GM18517 (cell line): Measurements from ENCODE around the gene DCC.

Experiments
- ATAC-seq: cut with Tn5 transposase; IDR thresholded peaks from one replicate; pipeline ENCODE4 v1.9.1; 2021; ENCODE audit warnings: mild to moderate bottlenecking, moderate library complexity; ENCODE audit not compliant: unreplicated experiment

The DCC gene

GRCh38 chr18:52679354-52679753 is 339.4 kb downstream of the DCC start:
- no peak for ATAC-seq

- ATAC-seq: no peak
Observed at GRCh38 chr18:52682260-52682659, 342.3 kb downstream of the DCC start.

GRCh38 chr18:52685316-52685715 is 345.3 kb downstream of the DCC start:
- ATAC-seq: no peak

- ATAC-seq: no peak
Observed at GRCh38 chr18:52691841-52692240, 351.8 kb downstream of the DCC start.

- ATAC-seq: no peak
Observed at GRCh38 chr18:52694804-52695203, 354.8 kb downstream of the DCC start.

- ATAC-seq: no peak
Observed at GRCh38 chr18:52700116-52700515, 360.1 kb downstream of the DCC start.

GRCh38 chr18:52700816-52701215 is 360.8 kb downstream of the DCC start:
- no peak for ATAC-seq

- ATAC-seq: no peak
Observed at GRCh38 chr18:52701219-52701935, 361.4 kb downstream of the DCC start.

- no peak for ATAC-seq
Observed at GRCh38 chr18:52715421-52715820, 375.4 kb downstream of the DCC start.

GRCh38 chr18:52715991-52716390 is 376.0 kb downstream of the DCC start:
- ATAC-seq: no peak

- no peak for ATAC-seq
Observed at GRCh38 chr18:52716973-52717372, 377.0 kb downstream of the DCC start.

GRCh38 chr18:52722904-52723303 is 382.9 kb downstream of the DCC start:
- no peak for ATAC-seq

- no peak for ATAC-seq
Observed at GRCh38 chr18:52723550-52723970, 383.6 kb downstream of the DCC start.

GRCh38 chr18:52730972-52731619 is 391.1 kb downstream of the DCC start:
- ATAC-seq: no peak

- no peak for ATAC-seq
Observed at GRCh38 chr18:52738946-52739345, 398.9 kb downstream of the DCC start.

GRCh38 chr18:52746986-52747385 is 407.0 kb downstream of the DCC start:
- ATAC-seq: no peak

GRCh38 chr18:52747869-52748268 is 407.9 kb downstream of the DCC start:
- ATAC-seq: no peak

- ATAC-seq: no peak
Observed at GRCh38 chr18:52748343-52748742, 408.3 kb downstream of the DCC start.

GRCh38 chr18:52749542-52749941 is 409.5 kb downstream of the DCC start:
- no peak for ATAC-seq

- no peak for ATAC-seq
Observed at GRCh38 chr18:52750995-52751394, 411.0 kb downstream of the DCC start.

- no peak for ATAC-seq
Observed at GRCh38 chr18:52764316-52764715, 424.3 kb downstream of the DCC start.

- no peak for ATAC-seq
Observed at GRCh38 chr18:52766002-52766545, 426.1 kb downstream of the DCC start.
